ENCODE results near the gene ACTL9. TPM values are rescaled to one million over a fixed set of nuclear protein-coding genes. Genes with fewer than 3 reads are reported as not detected.

Gene ACTL9, protein sequence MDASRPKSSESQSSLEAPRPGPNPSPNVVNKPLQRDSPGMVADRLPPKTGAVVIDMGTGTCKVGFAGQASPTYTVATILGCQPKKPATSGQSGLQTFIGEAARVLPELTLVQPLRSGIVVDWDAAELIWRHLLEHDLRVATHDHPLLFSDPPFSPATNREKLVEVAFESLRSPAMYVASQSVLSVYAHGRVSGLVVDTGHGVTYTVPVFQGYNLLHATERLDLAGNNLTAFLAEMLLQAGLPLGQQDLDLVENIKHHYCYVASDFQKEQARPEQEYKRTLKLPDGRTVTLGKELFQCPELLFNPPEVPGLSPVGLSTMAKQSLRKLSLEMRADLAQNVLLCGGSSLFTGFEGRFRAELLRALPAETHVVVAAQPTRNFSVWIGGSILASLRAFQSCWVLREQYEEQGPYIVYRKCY
- total RNA-seq = not detected in 2 replicates

GRCh38 chr19:8698433-8699063 lies at the start of gene ACTL9:
TSS of gene ACTL9 (minus strand) at chr19:8698795. CDS start at chr19:8698701, 94 bp downstream.

DNA sequence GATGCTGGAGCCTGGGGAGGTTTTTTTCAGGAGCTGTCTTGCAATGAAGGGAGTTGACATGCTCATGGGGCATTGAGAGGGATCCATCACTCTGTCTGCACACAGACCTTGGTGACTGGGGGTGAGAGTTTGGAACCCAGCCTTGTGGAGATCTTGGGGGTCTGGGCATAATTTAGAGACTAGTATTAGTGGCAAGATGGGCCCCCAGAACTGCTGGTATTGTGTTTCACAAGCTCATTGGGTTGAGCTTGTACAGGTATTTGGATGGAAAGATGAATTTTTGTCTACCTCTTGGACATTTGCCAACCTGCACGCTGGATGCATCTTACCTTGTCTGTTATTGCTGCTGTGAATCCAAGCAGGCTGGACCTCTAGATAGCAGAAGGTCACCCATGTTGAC lies 22.7 kb upstream of the ACTL9 start, which contains the start of gene OR2Z1:
Gene OR2Z1, plus strand, starts transcription at position 301 of the 400 bp plus-strand sequence. CDS start 9,395 bp downstream, outside the sequence.

Other genes with a start within 250 kb of the ACTL9 start
- under 0.01 TPM in 1 of 2 replicates, not detected in the other for gene PRAM1, start 196.2 kb downstream of the ACTL9 start, total RNA-seq
- gene ZNF414, start 184.6 kb downstream of the ACTL9 start, total RNA-seq = 9.9 and 13.3 TPM in 2 replicates
- gene MYO1F, start 121.4 kb downstream of the ACTL9 start, total RNA-seq = 0.66 and 0.86 TPM in 2 replicates
- gene ADAMTS10, start 88.1 kb downstream of the ACTL9 start, total RNA-seq = 8.3 and 19.3 TPM in 2 replicates
- gene NFILZ, start 68.2 kb downstream of the ACTL9 start, total RNA-seq = not detected in 2 replicates
- not detected in 2 replicates for gene OR2Z1, start 22.8 kb upstream of the ACTL9 start, total RNA-seq
- gene ZNF558, start 133.5 kb upstream of the ACTL9 start, total RNA-seq = 18.5 and 22.3 TPM in 2 replicates
- not detected in 2 replicates for gene MBD3L1, start 133.6 kb upstream of the ACTL9 start, total RNA-seq

Data from placental pericyte (primary cell).